Measurements from ENCODE around the gene SEMA3D.

- TF ChIP-seq CTCF (IDR thresholded peaks at IDR 0.05) (no peak), POLR2A (IDR thresholded peaks at IDR 0.05) (no peak)
Observed at GRCh38 chr7:85016286-85016685, 170.6 kb downstream of the SEMA3D start.

Measured in esophagus squamous epithelium (tissue), 4 donors.